ENCODE results near the gene GPI.

DNA sequence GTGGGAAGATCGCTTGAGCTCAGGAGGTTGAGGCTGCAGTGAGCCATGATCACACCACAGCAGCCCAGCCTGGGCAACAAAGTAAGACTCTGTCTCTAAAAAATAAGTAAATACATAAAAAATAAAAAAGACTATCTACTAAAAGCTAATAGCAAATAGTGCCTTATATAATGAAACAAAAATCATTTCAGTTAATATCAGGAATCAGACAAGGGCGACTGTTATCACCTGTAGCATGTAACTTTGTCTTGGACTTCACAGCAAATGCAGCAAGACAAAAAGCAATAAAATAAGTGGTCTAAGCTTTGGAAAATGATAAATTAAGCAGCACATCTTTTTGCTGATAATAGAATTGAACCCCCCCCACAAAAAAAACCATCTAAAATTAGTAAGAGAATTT, 21.2 kb upstream of the GPI start:
- TF ChIP-seq POLR2AphosphoS5 (IDR thresholded peaks at IDR 0.05; ENCODE audit: borderline replicate concordance, low read depth, low read length) (no peak), FOXP2 (optimal IDR thresholded peaks at IDR 0.05; ENCODE audit: control extremely low read depth, extremely low read length, insufficient read depth) (no peak)
